Thoracic aorta (tissue), 2 donors: ENCODE results near the gene CCDC6. TPM values are rescaled to one million over a fixed set of nuclear protein-coding genes. Genes with fewer than 3 reads are reported as not detected.

ENCODE experiments used
- ATAC-seq: fragments of 150-250 bp; one replicate; pipeline ENCODE4 v1.8.0; 2017; ENCODE audit warnings: low read depth; ENCODE audit not compliant: insufficient number of reproducible peaks, low FRiP score
- DNase-seq: peaks from one replicate; pipeline ENCODE4 v3.0.0-alpha.2; 2020; ENCODE audit warnings: low spot score
- H3K27ac ChIP-seq, 2 donors: fragments of 200-600 bp; sonication (generic); 1 replicate in 1 of 2; 2 replicates in 1 of 2; pipeline ENCODE4 v1.5.1; 2016; ENCODE audit warnings: mild to moderate bottlenecking in 2 of 2, moderate library complexity in 2 of 2
- H3K27me3 ChIP-seq: fragments of 200-600 bp; sonication (generic); replicated peaks from 2 replicates; pipeline ENCODE4 v1.6.0; 2016; ENCODE audit warnings: mild to moderate bottlenecking; ENCODE audit not compliant: insufficient read depth
- H3K36me3 ChIP-seq: fragments of 200-600 bp; sonication (generic); one replicate; pipeline ENCODE4 v1.5.1; 2016
- H3K4me1 ChIP-seq, 2 donors: fragments of 200-600 bp; sonication (generic); 1 replicate in 1 of 2; 2 replicates in 1 of 2; pipeline versions ENCODE4 v1.5.1 to v1.6.0; 2016; ENCODE audit warnings: low read depth in 2 of 2, mild to moderate bottlenecking in 1 of 2; ENCODE audit not compliant: control insufficient read depth in 1 of 2
- H3K4me3 ChIP-seq: fragments of 200-600 bp; sonication (generic); 2 replicates; pipeline ENCODE4 v1.5.1; 2016; ENCODE audit warnings: mild to moderate bottlenecking
- H3K9me3 ChIP-seq: fragments of 200-600 bp; sonication (generic); 2 replicates; pipeline ENCODE4 v1.5.1; 2016
- CTCF ChIP-seq: fragments of 200-600 bp; sonication (generic); IDR thresholded peaks from one replicate; pipeline ENCODE4 v1.5.1; 2019; ENCODE audit warnings: antibody characterized with exemption
- total RNA-seq, 2 donors: library from RNA; depleted of rRNA; stranded (reverse); fragments of >200 nt; gene quantifications; one replicate each; pipeline versions ENCODE4 v1.1.0 to v1.2.3, GENCODE V29; 2016

Gene CCDC6
- total RNA-seq, 2 donors from 2014 or later, result 69.3 to 70.9 TPM

DNA sequence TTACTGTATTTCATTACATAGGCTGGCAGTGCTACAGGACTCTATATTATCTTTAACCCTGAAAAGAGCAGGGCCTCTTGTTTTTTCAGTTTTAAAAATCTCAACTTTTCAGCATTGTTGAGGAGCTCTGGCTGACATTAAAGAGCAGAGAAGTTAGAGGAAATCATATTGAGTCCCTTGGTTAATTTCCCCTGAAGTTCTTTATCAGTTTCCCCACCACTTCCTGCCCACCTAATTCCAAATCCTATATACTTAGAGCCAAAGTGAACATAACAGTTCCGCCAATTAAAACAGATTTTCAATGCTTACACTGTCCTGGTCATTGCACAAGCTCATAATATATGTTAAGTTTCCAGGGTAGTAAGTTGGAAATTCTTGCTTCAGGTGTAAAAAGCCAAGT is 87.1 kb downstream of the CCDC6 start:
- ATAC-seq, result no peak
- TF ChIP-seq CTCF, result no peak
- no peaks in the 10 kb centered on the region for H3K36me3 ChIP-seq

DNA sequence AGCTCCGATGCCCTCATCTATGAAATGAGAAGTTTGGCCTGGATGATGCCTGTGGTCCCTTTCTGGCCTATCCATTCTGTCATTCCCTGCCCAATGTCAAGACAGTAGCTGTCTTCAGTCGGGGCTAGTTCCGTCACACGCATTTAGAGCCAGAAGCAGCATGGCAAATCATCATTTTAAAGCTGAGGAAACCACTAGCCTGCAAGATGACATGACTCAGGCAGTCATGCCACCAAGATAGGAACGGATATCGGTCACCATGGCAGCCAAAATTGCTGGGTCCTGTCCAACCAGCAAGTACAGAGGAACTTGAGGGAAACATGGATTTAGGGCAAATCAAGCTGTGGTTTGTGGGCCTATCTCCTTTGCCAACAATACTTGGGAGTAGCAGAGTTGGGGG is 88.6 kb downstream of the CCDC6 start:
- peak overlapping the region in 1 of 2 donors; percentile 54 for H3K27ac ChIP-seq
- no peaks in the 10 kb centered on the region for H3K9me3 ChIP-seq
- no peak overlapping the region for H3K4me3 ChIP-seq
- no peaks in the 10 kb centered on the region for H3K27me3 ChIP-seq
- DNase-seq, result peak; percentile 53
- peaks cover 37 to 72% of the 10 kb centered on the region in 2 donors for H3K4me1 ChIP-seq
- ATAC-seq, result peak; percentile 99
- no peak for TF ChIP-seq CTCF
- H3K36me3 ChIP-seq, result no peaks in the 10 kb centered on the region

More for the DNA sequence above, 87.1 kb downstream of the CCDC6 start:
- Histone ChIP-seq H3K4me3 (no peak overlapping the region), H3K9me3 (no peaks in the 10 kb centered on the region), H3K27me3 (no peaks in the 10 kb centered on the region), H3K4me1 (peaks cover 39 to 79% of the 10 kb centered on the region in 2 donors), H3K27ac (no peak overlapping the region)
- no peak for DNase-seq

DNA sequence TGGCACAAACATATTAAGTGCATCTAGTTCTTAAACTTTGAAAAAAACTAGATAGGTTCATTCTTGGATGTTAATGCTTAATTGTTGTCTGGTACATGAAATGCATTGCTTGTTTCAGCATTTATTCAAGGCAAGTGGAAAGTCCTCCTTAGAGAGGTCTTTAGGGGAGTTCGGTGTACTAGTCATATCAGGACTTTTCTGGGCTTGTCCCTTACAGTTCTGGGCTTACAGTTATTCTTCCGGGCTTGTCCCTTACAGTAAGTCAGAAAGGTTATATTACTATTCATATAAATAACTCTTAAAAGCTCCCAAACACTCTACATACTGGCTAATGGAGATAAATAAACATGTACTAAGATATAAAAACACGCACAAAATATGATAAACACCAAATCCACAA is 91.5 kb downstream of the CCDC6 start:
- no peak for TF ChIP-seq CTCF
- no peaks in the 10 kb centered on the region for H3K27me3 ChIP-seq
- peaks cover 13 to 48% of the 10 kb centered on the region in 2 donors for H3K4me1 ChIP-seq
- no peak overlapping the region for H3K27ac ChIP-seq
- peaks cover 13% of the 10 kb centered on the region for H3K36me3 ChIP-seq
- H3K4me3 ChIP-seq, result no peak overlapping the region
- ATAC-seq, result no peak
- DNase-seq, result no peak
- H3K9me3 ChIP-seq, result no peaks in the 10 kb centered on the region

- DNase-seq (no peak), ATAC-seq (no peak)
- Histone ChIP-seq H3K4me1 (peaks cover 21 to 52% of the 10 kb centered on the region in 2 donors), H3K36me3 (peaks cover 19% of the 10 kb centered on the region), H3K4me3 (no peak overlapping the region), H3K9me3 (no peaks in the 10 kb centered on the region), H3K27me3 (no peaks in the 10 kb centered on the region), H3K27ac (no peak overlapping the region)
- TF ChIP-seq CTCF, result no peak
These were observed 93.7 kb downstream of the CCDC6 start for GRCh38 chr10:59812519-59813122.

DNA sequence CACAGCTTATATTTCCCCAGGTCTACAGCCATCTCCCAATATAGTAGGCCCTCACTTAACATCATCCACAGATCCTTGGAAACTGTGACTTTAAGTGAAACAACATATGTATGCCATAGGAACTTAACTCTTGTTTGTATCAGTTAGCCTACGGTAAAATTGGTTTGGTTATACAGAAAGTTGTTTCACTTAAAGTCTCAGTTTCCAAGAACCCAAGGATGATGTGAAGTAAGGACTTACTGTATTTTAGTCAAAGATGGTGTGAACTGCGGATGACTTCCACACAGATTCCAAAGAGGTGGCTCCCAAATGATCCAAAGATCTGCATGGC is 96.7 kb downstream of the CCDC6 start:
- no peak for DNase-seq
- H3K9me3 ChIP-seq, result no peaks in the 10 kb centered on the region
- H3K4me3 ChIP-seq, result no peak overlapping the region
- peaks cover 40% of the 10 kb centered on the region for H3K36me3 ChIP-seq
- TF ChIP-seq CTCF, result no peak
- H3K4me1 ChIP-seq, result peaks cover 16 to 42% of the 10 kb centered on the region in 2 donors
- no peaks in the 10 kb centered on the region for H3K27me3 ChIP-seq
- no peak for ATAC-seq
- H3K27ac ChIP-seq, result peak overlapping the region; percentile 36 to 71
